SK-N-SH (cell line): ENCODE data around the gene ACE. TPM values are rescaled to one million over a fixed set of nuclear protein-coding genes. Genes with fewer than 3 reads are reported as not detected.
A peak's percentile ranks its signal among the peaks of the same experiment; 100 is the strongest.

Experiments
- CTCF ChIA-PET: fragments of 300-600, 350-600 bp; formaldehyde crosslinking; extraction: SDS; loops from one replicate; lab custom pipeline; 2021; lab: Yijun Ruan, JAX
- POLR2A ChIA-PET: fragments of 350-600 bp; sonication (Branson Sonifier 250); formaldehyde crosslinking; extraction: SDS; loops from one replicate; lab custom pipeline; 2020; ENCODE audit warnings: antibody characterized with exemption, inconsistent platforms; lab: Yijun Ruan, JAX
- DNase-seq: peaks from one replicate; pipeline ENCODE4 v3.0.0; 2012
- H2AFZ ChIP-seq: fragments of 200-600 bp; sonication (generic); 2 replicates; pipeline ENCODE4 v1.8.1; 2016; ENCODE audit warnings: antibody characterized with exemption, mild to moderate bottlenecking, low read depth
- H3F3A ChIP-seq: fragments of 200-600 bp; sonication (generic); replicated peaks from 2 replicates; pipeline ENCODE3; 2016; ENCODE audit warnings: antibody characterized with exemption, mild to moderate bottlenecking; ENCODE audit not compliant: insufficient read depth
- H3K27ac ChIP-seq, 2 experiments: fragments of 200-500 bp in 1 of 2; fragments of 200-600 bp in 1 of 2; sonication (Bioruptor generic) in 1 of 2; sonication (generic), shearing (Covaris generic) in 1 of 2; 2 replicates each; pipeline versions ENCODE4 v1.5.1 to v1.6.1; 2014 to 2016; ENCODE audit warnings: low read depth in 2 of 2, inconsistent platforms in 1 of 2, low read length in 1 of 2, mild to moderate bottlenecking in 1 of 2, mixed read lengths in 1 of 2
- H3K27me3 ChIP-seq: fragments of 200-600 bp; sonication (generic), shearing (Covaris generic); 2 replicates; pipeline ENCODE4 v1.6.1; 2016; ENCODE audit warnings: mixed run types; ENCODE audit not compliant: insufficient read depth
- H3K36me3 ChIP-seq, 2 experiments: fragments of 200-500 bp in 1 of 2; fragments of 200-600 bp in 1 of 2; sonication (Bioruptor generic) in 1 of 2; sonication (generic) in 1 of 2; replicated peaks in 1 of 2; 2 replicates each; pipeline versions ENCODE3 to v1.5.1; 2014 to 2016; ENCODE audit warnings: low read length in 1 of 2, mild to moderate bottlenecking in 1 of 2; ENCODE audit not compliant: insufficient read depth in 2 of 2, control insufficient read depth in 1 of 2
- H3K4me1 ChIP-seq, 2 experiments: fragments of 200-500 bp in 1 of 2; fragments of 200-600 bp in 1 of 2; sonication (Bioruptor generic) in 1 of 2; sonication (generic), shearing (Covaris generic) in 1 of 2; 2 replicates each; pipeline versions ENCODE4 v1.5.1 to v1.6.1; 2014 to 2016; ENCODE audit warnings: low read depth in 1 of 2, low read length in 1 of 2, mixed run types in 1 of 2; ENCODE audit not compliant: insufficient read depth in 2 of 2, control insufficient read depth in 1 of 2
- H3K4me2 ChIP-seq: fragments of 200-600 bp; sonication (generic), shearing (Covaris generic); 2 replicates; pipeline ENCODE4 v1.6.1; 2017; ENCODE audit warnings: mixed run types
- H3K4me3 ChIP-seq, 2 experiments: fragments of 200-500 bp in 1 of 2; fragments of 200-600 bp in 1 of 2; sonication (Bioruptor generic) in 1 of 2; sonication (generic), shearing (Covaris generic) in 1 of 2; 2 replicates each; pipeline versions ENCODE4 v1.5.1 to v1.8.1; 2014 to 2016; ENCODE audit warnings: low read depth in 2 of 2, inconsistent platforms in 1 of 2, low read length in 1 of 2, mild to moderate bottlenecking in 1 of 2, mixed read lengths in 1 of 2, moderate library complexity in 1 of 2
- H3K79me2 ChIP-seq: fragments of 200-600 bp; sonication (generic); 2 replicates; pipeline ENCODE4 v1.8.1; 2017; ENCODE audit warnings: mild to moderate bottlenecking; ENCODE audit not compliant: insufficient read depth
- H3K9ac ChIP-seq: fragments of 200-600 bp; sonication (generic); 2 replicates; pipeline ENCODE4 v1.6.1; 2017; ENCODE audit warnings: mixed run types
- H3K9me2 ChIP-seq: fragments of 200-600 bp; sonication (generic); 2 replicates; pipeline ENCODE4 v1.6.1; 2017; ENCODE audit warnings: mixed run types
- H3K9me3 ChIP-seq: fragments of 200-600 bp; sonication (generic); 2 replicates; pipeline ENCODE4 v1.6.1; 2017; ENCODE audit warnings: mixed run types, mild to moderate bottlenecking, moderate library complexity
- H4K20me1 ChIP-seq: fragments of 200-600 bp; sonication (generic); 2 replicates; pipeline ENCODE4 v1.6.1; 2017; ENCODE audit warnings: mild to moderate bottlenecking, mixed run types; ENCODE audit not compliant: insufficient read depth
- ELF1 ChIP-seq: IDR thresholded peaks from 2 replicates; pipeline ENCODE4 v1.4.0; 2012
- FOSL2 ChIP-seq: IDR thresholded peaks from 2 replicates; pipeline ENCODE4 v1.4.0; 2012; ENCODE audit warnings: low read depth, mild to moderate bottlenecking, moderate library complexity, borderline replicate concordance
- FOXJ3 ChIP-seq: sonication (generic); formaldehyde crosslinking; IDR thresholded peaks from 2 replicates; pipeline ENCODE4 v1.5.1; 2020; ENCODE audit warnings: mild to moderate bottlenecking, missing genetic modification reagents
- IRF3 ChIP-seq: fragments of 150-350 bp; IDR thresholded peaks from 2 replicates; pipeline ENCODE4 v1.6.1; 2016; ENCODE audit warnings: mild to moderate bottlenecking, low read depth, low read length
- MAX ChIP-seq: IDR thresholded peaks from 2 replicates; pipeline ENCODE4 v1.4.0; 2012; ENCODE audit warnings: low read depth
- MXI1 ChIP-seq: IDR thresholded peaks from 2 replicates; pipeline ENCODE4 v1.6.1; 2012; ENCODE audit warnings: mild to moderate bottlenecking, low read depth, low read length, improper control_type of control experiment
- NRF1 ChIP-seq: IDR thresholded peaks from 2 replicates; pipeline ENCODE4 v1.6.1; 2012; ENCODE audit warnings: low read depth, mild to moderate bottlenecking, low read length
- PBX3 ChIP-seq: IDR thresholded peaks from 2 replicates; pipeline ENCODE4; 2012
- RCOR1 ChIP-seq: fragments of 150-350 bp; IDR thresholded peaks from 2 replicates; pipeline ENCODE4 v1.6.1; 2017; ENCODE audit warnings: antibody characterized with exemption, low read length
- RFX5 ChIP-seq: IDR thresholded peaks from 2 replicates; pipeline ENCODE4 v1.6.1; 2012; ENCODE audit warnings: mild to moderate bottlenecking, improper control_type of control experiment, low read length
- RXRA ChIP-seq: IDR thresholded peaks from 2 replicates; pipeline ENCODE4 v1.4.0; 2012; ENCODE audit warnings: low read depth, mild to moderate bottlenecking, borderline replicate concordance
- SIN3A ChIP-seq: IDR thresholded peaks from 2 replicates; pipeline ENCODE4 v1.6.1; 2012; ENCODE audit warnings: low read depth, mild to moderate bottlenecking, low read length, moderate library complexity, borderline replicate concordance
- TEAD4 ChIP-seq: IDR thresholded peaks from 2 replicates; pipeline ENCODE4 v1.4.0; 2012; ENCODE audit warnings: mild to moderate bottlenecking, borderline replicate concordance; ENCODE audit not compliant: insufficient read depth
- USF2 ChIP-seq: fragments of 150-350 bp; IDR thresholded peaks from 2 replicates; pipeline ENCODE4 v1.6.1; 2017; ENCODE audit warnings: antibody characterized with exemption, low read length, low read depth, borderline replicate concordance
- YY1 ChIP-seq: IDR thresholded peaks from 2 replicates; pipeline ENCODE4 v1.4.0; 2012; ENCODE audit warnings: low read depth, mild to moderate bottlenecking
- WGBS: methylation state at CpG from one replicate; pipeline ENCODE4 v1.1.6; 2017; ENCODE audit warnings: low lambda C conversion rate; 5-methylcytosine and 5-hydroxymethylcytosine counted together
- polyA plus RNA-seq, 3 experiments: library from polyadenylated mRNA; depleted of rRNA; stranded (reverse); fragments of >200 nt; gene quantifications; 2 replicates each; pipeline ENCODE4 v1.2.3, GENCODE V29; 2012
- TF ChIP-seq, protein P1 (sequence below): fragments of 200-600 bp; sonication (generic); IDR thresholded peaks from 2 replicates; pipeline ENCODE4 v1.6.1; 2017; ENCODE audit warnings: antibody characterized with exemption, mild to moderate bottlenecking, moderate library complexity

ACE gene
- 6.3 and 12.1 TPM in 2 replicates for polyA plus RNA-seq (2012; rRNA removed)
- 6.0 and 10.9 TPM in 2 replicates for polyA plus RNA-seq (2012; cell fraction: cytosol; rRNA removed)
- polyA plus RNA-seq (2012; cell fraction: nucleus; rRNA removed) = 34.5 and 42.3 TPM in 2 replicates

GRCh38 chr17:63476854-63477479 lies at the start of gene ACE:
Gene ACE (plus strand): TSS chr17:63477061. CDS start chr17:63477095, 34 bp downstream.
- peak within 1 kb of the TSS; percentile 88 for H3K4me2 ChIP-seq
- peaks cover 9 to 67% of the 10 kb centered on the region in 2 experiments for H3K4me1 ChIP-seq
- H3K36me3 ChIP-seq = peaks cover 0 to 4% of the 10 kb centered on the region in 2 experiments
- H3K9ac ChIP-seq = peak within 1 kb of the TSS; percentile 38; the same call in 1 of the 2 replicates
- POLR2A ChIA-PET = interaction anchor here (0.9 to 9.6 kb wide), 14 partner anchors 9 to 297 kb away, joined by 3 to 212 read pairs (median 6); partner anchors contain the start of genes CCDC47, CYB561, DCAF7 and DDX42
- H3K9me2 ChIP-seq = no peaks in the 10 kb centered on the region
- CTCF ChIA-PET = interaction anchor here (1.0 to 13.7 kb wide), 10 partner anchors 11 to 133 kb away, joined by 3 to 708 read pairs (median 34); partner anchors contain the start of genes CYB561 and TACO1
- H3K4me3 ChIP-seq = peak within 1 kb of the TSS; percentile 59 to 67
- WGBS = 2% methylated on average over 39 of the region's 78 CpGs
- TF ChIP-seq RFX5 (no peak), FOSL2 (no peak), USF2 (no peak), TEAD4 (no peak), PBX3 (0 out of 2 replicates have a peak, but pooled peaks have one; percentile 21), MAX (peak; percentile 91), ELF1 (no peak), IRF3 (no peak), RCOR1 (no peak), YY1 (no peak), NRF1 (0 out of 2 replicates have a peak, but pooled peaks have one; percentile 17), FOXJ3 (no peak), MXI1 (peak; percentile 65; the same call in 1 of the 2 replicates), RXRA (no peak), SIN3A (no peak)
- TF ChIP-seq, protein P1, sequence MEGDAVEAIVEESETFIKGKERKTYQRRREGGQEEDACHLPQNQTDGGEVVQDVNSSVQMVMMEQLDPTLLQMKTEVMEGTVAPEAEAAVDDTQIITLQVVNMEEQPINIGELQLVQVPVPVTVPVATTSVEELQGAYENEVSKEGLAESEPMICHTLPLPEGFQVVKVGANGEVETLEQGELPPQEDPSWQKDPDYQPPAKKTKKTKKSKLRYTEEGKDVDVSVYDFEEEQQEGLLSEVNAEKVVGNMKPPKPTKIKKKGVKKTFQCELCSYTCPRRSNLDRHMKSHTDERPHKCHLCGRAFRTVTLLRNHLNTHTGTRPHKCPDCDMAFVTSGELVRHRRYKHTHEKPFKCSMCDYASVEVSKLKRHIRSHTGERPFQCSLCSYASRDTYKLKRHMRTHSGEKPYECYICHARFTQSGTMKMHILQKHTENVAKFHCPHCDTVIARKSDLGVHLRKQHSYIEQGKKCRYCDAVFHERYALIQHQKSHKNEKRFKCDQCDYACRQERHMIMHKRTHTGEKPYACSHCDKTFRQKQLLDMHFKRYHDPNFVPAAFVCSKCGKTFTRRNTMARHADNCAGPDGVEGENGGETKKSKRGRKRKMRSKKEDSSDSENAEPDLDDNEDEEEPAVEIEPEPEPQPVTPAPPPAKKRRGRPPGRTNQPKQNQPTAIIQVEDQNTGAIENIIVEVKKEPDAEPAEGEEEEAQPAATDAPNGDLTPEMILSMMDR = peak; percentile 9; the same call in 1 of the 2 replicates
- H3K27me3 ChIP-seq = no peaks in the 10 kb centered on the region
- no peaks in the 10 kb centered on the region for H3K9me3 ChIP-seq
- peaks cover 10% of the 10 kb centered on the region for H3F3A ChIP-seq
- DNase-seq = peak; percentile 94
- H4K20me1 ChIP-seq = no peaks in the 10 kb centered on the region
- H2AFZ ChIP-seq = peak within 1 kb of the TSS; percentile 69; the same call in 1 of the 2 replicates
- H3K27ac ChIP-seq = peak within 1 kb of the TSS in 1 of 2 experiments; percentile 86; a peak in 2 of 4 replicates
- no peaks in the 10 kb centered on the region for H3K79me2 ChIP-seq
